ENCODE results near the gene FRY. TPM values are rescaled to one million over a fixed set of nuclear protein-coding genes. Genes with fewer than 3 reads are reported as not detected.
"Not testable (repeated sequence)": the region's sequence is repeated elsewhere in the genome, so short reads cannot be mapped to it uniquely, and the experiment has no call there.

The FRY gene
- polyA plus RNA-seq (2013, experiment 1 of 2; ENCODE audit: insufficient read length) = 1.8 TPM
- polyA plus RNA-seq (2013, experiment 2 of 2; ENCODE audit: insufficient read length) = 2.8 TPM

GRCh38 chr13:32031025-32031814 is at the start of gene FRY:
FRY (plus strand) TSS chr13:32031774; CDS start chr13:32031796, 22 bp downstream.
- DNase-seq = peak; percentile 50

- DNase-seq = no peak
Observed at GRCh38 chr13:31982124-31982523, 49.5 kb upstream of the FRY start.

DNA sequence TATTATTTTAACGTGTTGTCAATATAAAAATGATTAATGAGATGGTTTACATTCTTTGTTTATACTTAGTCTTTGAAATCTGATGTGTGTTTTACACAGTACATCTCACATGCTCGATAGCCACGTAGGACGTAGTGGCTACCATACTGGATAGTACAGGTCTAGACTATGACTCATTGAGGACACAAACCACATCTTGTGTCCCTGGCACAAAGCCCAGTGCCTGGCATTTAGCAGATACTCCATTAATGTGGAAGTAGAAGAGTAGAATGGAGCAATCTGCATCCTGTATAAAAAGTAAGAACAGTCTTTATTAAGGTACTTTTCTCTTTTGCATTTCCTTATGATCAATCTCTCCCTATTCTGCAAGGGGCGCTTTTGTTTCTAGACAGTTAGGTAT is 49.0 kb upstream of the FRY start:
- peak; percentile 90 for DNase-seq

GRCh38 chr13:31983696-31984095 is 47.9 kb upstream of the FRY start:
- DNase-seq = not testable (repeated sequence)

- not testable (repeated sequence) for DNase-seq
Observed at GRCh38 chr13:31984388-31984787, 47.2 kb upstream of the FRY start.

- no peak for DNase-seq
Observed at GRCh38 chr13:31986676-31987470, 44.7 kb upstream of the FRY start.

GRCh38 chr13:31987535-31988170 is 43.9 kb upstream of the FRY start:
- DNase-seq = no peak

DNA sequence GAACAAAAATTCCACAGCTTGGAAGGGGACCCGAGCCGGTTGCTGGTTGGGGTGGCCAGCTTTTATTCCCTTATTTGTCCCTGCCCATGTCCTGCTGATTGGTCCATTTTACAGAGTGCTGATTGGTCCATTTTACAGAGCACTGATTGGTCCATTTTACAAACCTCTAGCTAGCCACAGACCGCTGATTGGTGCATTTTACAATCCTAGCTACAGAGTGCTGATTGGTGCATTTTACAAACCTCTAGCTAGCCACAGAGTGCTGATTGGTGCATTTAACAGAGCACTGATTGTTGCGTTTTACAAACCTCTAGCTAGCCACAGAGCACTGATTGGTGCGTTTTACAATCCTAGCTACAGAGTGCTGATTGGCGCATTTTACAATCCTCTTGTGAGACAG is 37.2 kb upstream of the FRY start:
- not testable (repeated sequence) for DNase-seq

- DNase-seq = no peak
Observed at GRCh38 chr13:31996601-31997000, 35.0 kb upstream of the FRY start.

DNA sequence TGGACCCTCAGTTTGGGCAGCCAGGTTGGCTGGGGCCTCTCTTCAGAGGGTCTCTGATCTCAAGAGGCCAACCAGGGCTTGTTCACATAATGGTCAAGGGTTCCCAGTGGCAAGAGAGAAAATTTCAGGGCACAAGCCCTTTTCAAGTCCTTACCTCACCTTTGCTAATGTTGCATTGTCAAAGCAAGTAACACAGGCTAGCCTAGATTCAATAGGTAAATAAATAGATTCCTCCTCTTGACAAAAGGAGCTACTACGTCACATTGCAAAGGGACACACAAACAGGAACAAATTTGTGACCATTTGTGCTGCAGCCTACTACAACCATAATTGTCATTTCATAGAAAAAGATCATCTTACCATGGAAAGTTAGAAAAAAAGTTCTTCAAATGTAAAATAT is 33.9 kb upstream of the FRY start:
- no peak for DNase-seq

- DNase-seq = no peak
Observed at GRCh38 chr13:31998131-31998530, 33.4 kb upstream of the FRY start.

DNA sequence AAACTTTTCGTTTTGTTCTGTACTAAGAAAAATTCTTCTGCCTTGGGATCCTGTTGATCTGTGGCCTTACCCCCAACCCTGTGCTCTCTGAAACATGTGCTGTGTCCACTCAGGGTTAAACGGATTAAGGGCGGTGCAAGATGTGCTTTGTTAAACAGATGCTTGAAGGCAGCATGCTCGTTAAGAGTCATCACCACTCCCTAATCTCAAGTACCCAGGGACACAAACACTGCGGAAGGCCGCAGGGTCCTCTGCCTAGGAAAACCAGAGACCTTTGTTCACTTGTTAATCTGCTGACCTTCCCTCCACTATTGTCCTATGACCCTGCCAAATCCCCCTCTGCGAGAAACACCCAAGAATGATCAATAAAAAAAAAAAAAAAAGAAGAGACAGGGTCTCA is 30.8 kb upstream of the FRY start:
- not testable (repeated sequence) for DNase-seq

- DNase-seq = peak; percentile 50
Observed at GRCh38 chr13:32001154-32001768, 30.3 kb upstream of the FRY start.

- no peak for DNase-seq
Observed at GRCh38 chr13:32001769-32002168, 29.8 kb upstream of the FRY start.

GRCh38 chr13:32002873-32003272 is 28.7 kb upstream of the FRY start:
- no peak for DNase-seq

- no peak for DNase-seq
Observed at GRCh38 chr13:32007494-32007893, 24.1 kb upstream of the FRY start.

GRCh38 chr13:32008518-32009175 is 22.9 kb upstream of the FRY start:
- no peak for DNase-seq

- no peak for DNase-seq
Observed at GRCh38 chr13:32009362-32009761, 22.2 kb upstream of the FRY start.

DNA sequence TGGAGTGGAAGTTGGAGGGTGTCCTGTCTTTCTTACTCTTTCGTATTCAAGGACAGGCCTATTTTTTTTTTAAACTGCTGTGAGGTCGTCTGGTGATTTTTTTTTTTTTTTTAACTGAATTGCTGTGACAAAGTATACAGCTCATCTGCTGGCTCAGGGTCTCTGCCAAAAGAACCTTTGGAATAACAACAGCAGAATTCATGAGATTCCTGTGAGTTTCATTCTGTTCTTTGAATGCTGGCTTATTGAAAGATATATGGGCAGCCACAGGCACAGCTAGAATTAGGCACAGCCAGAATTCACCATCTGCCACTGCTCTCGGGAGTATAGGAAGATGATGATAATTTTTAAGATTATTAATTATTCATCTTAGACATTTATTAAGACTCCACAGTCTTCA is 21.4 kb upstream of the FRY start:
- peak; percentile 55 for DNase-seq

DNA sequence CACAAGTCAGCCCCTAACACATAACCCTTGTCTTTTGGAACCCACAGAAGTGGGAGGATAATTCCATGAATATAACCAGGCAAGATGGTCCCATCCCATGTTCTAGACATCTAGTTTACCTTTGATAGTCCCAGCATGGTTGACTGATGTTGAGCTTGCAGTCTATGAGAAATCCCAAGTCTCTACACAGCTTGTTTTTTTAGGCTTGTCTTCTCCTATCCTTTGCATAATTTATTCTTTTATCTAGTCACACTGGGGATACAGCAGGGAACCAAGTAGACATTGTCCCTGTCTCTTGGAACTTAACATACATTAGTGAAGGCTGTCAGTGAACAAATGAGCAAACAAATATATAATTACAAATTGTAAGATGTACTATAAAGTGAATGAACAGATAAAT is 19.6 kb upstream of the FRY start:
- DNase-seq = no peak

- DNase-seq = no peak
Observed at GRCh38 chr13:32013181-32013580, 18.4 kb upstream of the FRY start.

DNA sequence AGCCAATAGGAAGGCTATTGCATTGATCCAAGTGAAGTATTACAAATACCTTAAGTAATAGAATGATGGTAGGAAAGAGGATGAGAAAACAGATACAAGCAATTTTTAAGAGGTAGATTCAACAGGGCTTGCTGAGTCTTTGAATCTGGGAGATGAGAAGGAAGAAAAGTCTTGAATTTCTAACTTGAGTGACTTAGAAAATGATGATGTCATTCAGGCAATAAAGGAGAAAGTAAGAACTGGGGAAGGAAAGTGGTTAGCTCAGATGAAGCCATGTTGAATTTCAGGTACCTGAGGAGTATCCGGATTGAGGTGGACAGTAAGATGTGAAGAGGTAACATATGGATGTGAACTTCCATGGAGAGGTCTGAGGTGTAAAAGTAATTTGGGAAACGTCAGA is 15.5 kb upstream of the FRY start:
- DNase-seq = no peak
